NOMO-1 treated with dmso at 0.1 percent for 144 hours (cell line): ENCODE results near the gene MMRN2.

Experiments
- DNase-seq: peaks from one replicate; lab custom pipeline; 2025; ENCODE audit not compliant: unreplicated experiment; lab: John Stamatoyannopoulos, UW

MMRN2 gene

DNA sequence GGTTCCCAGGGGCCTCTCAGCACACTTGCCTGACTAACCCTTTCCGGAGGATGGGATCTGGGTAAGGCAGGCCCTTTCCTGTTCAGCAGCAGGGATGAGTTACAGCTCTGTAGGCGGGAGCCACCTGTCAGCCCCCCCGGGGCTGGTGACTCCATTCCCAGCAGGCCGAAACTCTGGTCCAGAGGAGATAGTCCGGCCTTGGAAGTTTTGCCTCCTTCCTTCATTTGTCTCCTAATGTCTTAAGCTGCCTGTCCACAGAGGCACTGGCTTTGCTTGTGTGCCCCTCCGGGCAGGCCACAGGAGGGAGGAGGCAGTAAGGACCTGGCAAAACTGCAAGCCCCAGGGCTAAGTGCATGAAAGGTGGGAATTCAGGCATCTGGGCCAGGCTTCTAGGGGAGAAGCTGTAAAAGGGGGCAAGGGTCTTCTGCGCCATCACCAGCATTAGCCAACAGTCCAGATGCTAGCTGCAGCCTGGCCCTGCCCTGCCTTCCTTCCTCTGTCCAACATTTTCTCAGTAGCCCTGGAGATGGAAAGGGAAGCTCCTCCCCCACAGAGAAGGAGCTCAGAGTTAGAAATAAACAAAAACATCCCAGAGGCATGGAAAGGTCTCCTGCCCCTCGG, 12.1 kb upstream of the MMRN2 start:
- no peak for DNase-seq

- DNase-seq = no peak
Observed at GRCh38 chr10:86968994-86969355, 11.6 kb upstream of the MMRN2 start.

GRCh38 chr10:86968271-86968993, 11.0 kb upstream of the MMRN2 start, which contains the start of gene ADIRF:
Gene ADIRF (plus strand): TSS chr10:86968482. CDS start chr10:86968545, 63 bp downstream.
- no peak for DNase-seq

- DNase-seq = no peak
Observed at GRCh38 chr10:86967481-86967941, 10.1 kb upstream of the MMRN2 start.

- no peak for DNase-seq
Observed at GRCh38 chr10:86965986-86966654, 8.7 kb upstream of the MMRN2 start.

DNA sequence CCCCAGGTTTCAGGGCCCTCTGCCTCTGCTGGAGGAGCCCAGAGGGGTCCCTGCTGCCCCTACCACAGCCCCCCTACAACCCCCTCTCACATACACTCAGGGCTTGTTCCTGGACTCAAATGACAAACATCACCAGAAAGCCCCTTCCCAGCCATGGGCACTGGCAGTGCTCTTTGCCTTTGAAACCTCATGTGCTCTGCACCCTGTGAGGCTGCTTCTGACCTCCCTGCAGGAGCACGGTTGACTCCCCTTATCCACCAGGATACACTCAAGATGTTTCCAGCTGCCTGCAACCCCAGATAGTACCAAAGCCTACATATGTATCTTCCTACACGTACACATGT, 7.4 kb upstream of the MMRN2 start:
- DNase-seq = no peak

DNA sequence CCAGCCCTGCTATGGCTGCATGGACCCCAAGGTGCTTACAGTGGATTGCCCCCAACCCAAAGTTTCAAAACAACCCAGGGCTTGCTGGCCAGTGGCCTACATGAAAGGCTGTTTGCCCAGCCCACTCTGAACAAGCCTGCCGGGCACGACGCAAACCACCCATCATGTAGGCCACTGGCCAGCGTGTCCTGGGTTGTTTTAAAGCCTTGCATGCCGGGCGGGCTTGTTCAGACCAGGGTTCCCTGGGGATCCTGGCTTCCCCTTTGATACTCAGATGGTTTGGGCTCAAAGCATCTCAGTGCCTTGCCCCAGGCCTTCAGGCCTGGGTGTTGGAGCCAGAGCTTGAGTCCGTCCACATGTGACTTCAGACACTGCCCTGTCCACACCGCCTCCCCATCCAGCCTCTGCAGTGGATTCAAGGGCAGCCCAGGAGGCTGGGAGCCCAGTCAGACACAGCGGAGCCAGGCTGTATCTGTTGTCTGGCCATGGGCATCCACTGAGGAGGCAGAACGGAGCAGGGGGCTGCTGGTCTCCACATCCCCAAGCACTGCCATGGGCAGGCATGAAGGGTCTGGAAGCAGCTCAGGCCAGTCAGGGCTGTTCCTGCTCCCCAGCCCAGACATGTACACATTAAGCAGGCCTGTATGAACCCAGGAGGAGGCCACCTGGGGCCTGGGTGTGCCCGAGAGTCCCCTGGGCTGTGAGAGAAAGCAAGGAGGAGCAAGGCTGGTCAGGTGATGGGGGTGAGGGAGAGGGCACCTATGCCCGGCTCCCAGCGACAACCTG, 6.8 kb upstream of the MMRN2 start:
- DNase-seq = no peak

DNA sequence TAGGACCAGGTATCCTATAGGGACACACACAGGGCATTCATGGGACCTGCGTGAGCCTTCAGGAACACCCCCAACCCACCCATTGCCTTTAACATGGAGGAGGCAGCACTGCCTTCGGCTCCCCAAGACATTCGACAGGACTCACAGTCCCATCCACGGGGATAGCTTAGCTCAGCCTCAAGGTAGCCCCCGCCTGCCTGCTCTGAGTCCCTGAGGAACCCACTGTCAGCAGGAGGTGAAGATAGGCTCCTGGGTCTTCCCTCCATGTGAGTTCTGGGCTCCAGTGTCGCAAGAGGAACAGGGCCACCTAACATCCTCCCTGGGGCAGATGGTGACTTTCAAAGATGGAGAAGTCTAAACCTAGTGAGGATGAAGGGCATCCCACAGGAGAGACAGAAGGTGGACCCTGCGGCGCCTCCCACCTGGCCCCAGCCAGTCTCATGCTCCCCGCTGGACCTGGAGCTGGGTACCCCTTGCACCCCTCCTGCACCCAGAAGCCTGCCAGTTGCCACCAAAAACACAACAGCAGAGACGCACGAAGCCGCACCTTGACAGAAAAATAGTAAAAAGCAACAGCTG, 6.0 kb upstream of the MMRN2 start:
- DNase-seq = no peak

DNA sequence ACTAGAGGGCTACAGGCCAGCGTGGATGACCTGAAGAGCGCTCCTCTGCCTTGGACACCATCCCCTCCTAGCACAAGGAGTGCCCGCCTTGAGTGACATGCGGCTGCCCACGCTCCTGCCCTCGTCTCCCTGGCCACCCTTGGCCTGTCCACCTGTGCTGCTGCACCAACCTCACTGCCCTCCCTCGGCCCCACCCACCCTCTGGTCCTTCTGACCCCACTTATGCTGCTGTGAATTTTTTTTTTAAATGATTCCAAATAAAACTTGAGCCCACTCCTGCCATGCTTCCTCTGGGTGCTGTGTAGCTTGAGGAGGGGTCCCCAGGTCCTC, 5.5 kb upstream of the MMRN2 start:
- DNase-seq = no peak

GRCh38 chr10:86962136-86962980, 4.9 kb upstream of the MMRN2 start:
- DNase-seq = no peak

- no peak for DNase-seq
Observed at GRCh38 chr10:86961481-86962091, 4.2 kb upstream of the MMRN2 start.

DNA sequence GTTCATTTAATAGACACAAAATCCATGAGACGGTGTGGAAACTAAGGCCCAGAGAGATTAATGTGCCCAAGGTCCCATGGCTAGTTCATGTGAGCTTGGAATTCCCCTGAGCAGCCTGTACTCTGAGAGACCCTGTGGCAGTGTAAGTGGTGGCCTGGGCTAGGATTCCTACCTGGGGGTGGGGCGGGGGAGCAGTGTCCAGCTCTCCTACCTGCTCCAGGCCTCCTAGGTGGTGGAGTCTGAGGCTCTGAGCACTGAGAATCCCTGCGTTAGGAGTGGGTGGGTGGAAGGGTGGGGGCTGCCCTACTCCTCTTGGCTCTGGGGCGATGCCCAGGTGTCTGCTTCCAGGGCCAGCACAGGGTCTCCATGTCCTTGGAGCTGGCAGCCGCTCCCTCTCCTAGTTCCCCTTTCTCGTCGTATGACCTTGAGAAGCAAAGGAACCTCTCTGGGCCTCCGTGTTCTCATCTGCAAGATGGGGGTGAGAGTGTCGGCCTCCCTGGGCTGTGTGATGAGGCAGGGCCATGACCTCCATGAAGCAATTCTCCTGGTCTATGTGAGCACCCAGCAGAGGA, 3.5 kb upstream of the MMRN2 start:
- DNase-seq = no peak

- DNase-seq = peak; percentile 29
Observed at GRCh38 chr10:86960003-86960862, 2.8 kb upstream of the MMRN2 start.

DNA sequence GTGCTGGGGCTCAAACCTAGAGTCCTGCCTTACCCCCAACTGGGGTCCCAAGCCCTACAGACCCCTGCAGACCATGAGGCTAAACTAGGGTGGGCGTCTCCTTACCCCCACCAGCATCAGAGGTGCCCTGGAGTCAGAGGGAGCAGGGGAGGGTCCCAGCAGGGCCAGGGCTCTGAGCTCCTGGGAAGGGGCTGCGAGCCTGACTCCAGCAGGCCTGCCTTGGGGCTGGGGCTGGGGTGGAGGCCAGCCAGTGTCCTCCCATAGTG, 2.3 kb upstream of the MMRN2 start:
- no peak for DNase-seq

- DNase-seq = no peak
Observed at GRCh38 chr10:86958901-86959736, 1.7 kb upstream of the MMRN2 start.

GRCh38 chr10:86958116-86958900, 893 bp upstream of the MMRN2 start, which contains the start of gene SNCG:
Gene SNCG (plus strand): TSS chr10:86958599. CDS start chr10:86958698, 99 bp downstream.
- DNase-seq = no peak

DNA sequence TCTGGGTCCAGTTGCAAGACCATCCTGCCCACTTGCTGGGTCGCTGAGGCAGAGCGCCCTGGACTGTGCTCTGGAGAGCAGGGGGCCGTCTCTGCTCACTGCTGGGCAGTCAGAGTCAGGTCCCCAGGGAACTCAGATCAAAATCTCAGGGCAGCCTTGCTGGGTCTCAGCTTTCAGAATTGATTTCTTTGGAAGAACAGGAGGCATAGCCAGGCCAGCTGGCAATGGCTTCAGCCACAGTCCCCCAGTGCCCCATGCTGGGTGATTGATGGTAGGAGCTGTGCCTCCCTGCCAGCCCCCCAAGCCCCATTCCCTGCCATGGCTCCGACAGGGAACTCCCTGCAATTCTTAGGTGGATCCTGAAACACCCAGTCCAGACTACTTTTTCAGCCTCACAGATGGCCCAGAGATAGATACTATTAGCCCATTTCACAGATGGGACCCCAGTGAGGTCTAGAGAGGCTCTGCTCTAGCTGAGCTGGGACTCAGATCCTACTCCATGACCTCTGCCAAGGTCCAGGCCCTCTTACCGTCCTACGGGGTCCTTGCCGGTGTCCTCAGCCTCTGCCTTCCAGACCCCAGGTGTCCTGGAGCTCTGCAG, 467 bp downstream of the MMRN2 start:
- DNase-seq = no peak
